HG03108 (cell line): ENCODE measurements around the gene NXPH4.

ENCODE experiments used
- ATAC-seq: cut with Tn5 transposase; IDR thresholded peaks from one replicate; pipeline ENCODE4 v1.9.1; 2021; ENCODE audit warnings: moderate library complexity; ENCODE audit not compliant: unreplicated experiment

The NXPH4 gene

DNA sequence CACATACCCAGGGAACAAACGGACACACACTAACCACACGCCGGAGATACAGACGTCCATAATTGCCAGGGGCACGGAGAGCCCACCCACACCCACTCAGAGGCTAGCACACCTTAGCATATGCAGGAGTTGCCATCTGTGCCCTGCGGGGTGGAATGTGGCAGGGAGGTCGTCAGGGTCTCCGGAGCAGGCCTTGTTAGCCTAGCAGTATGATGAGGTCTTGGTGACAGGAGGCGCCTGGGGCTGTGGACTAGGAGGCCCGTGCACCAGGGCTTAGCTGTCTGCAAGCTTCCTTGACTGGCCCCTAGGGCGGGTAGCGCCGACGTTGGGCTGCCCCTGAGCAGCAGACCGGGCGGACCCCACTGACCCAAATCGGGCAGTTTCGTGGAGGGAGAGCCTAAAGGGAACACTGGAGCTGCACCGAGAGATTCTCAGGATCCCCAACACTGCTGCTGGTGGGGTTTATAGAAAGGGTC lies 24.4 kb downstream of the NXPH4 start:
- ATAC-seq, result no peak

DNA sequence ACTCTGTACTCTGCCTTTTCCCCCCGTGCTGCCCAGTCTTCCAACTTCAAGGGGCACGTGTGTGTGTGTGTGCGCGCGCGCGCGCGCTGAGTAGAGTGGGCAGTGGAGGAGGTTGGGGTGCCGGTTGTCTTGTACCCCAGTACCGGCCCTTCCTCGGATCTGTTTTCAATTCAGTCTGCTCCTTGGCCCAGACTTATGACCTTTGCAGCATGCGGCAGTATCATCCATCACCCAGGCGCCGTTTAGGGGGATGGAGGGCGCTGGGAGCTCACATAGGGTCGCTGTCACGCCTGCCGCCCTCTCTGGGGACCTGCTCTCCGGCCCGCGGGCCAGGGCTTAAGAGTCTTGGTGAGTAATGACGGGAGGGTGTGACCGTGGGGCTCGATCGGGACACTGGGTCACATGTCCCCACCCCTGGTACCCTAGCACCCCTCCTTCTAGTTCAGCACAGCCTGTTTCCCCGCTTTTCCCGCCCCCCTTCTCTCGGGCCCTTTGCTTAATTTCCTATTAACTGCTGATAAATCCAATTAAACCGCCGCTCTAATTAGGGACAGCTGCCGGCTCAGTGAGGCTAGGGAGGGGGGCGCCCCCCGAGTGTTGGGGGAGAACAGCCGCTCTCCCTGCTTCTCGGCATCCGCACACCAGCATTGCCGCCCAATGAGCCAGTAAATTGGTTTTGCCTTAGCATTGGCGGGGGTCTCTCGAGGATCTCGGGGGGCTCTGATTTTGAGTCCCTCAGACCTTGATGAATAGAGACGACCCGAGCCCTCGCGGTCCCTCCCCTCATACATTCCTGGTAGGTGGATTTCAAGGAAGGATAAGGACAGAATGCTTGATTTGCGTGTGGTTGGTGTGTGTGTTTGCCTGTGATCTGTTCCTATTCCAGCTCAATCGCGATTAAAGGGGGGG lies 25.1 kb downstream of the NXPH4 start:
- no peak for ATAC-seq

DNA sequence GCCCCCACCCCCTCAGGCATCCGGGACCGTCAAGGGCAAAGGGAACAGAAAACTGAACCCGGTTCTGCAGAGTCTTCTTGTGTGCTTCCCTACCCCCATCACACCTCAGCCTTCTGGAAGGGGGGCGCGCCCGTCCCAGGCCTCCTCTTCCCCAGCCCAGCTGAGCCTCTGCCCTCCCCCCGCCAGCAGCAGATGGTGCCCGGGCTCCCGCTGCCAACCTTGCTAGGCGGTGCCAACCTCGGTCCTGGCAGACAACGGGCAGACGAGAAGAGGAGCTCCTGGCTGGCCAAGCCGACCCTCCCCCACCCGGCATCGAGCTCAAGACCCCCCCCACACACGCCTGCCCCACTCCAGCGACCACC lies 25.7 kb downstream of the NXPH4 start:
- ATAC-seq, result no peak

DNA sequence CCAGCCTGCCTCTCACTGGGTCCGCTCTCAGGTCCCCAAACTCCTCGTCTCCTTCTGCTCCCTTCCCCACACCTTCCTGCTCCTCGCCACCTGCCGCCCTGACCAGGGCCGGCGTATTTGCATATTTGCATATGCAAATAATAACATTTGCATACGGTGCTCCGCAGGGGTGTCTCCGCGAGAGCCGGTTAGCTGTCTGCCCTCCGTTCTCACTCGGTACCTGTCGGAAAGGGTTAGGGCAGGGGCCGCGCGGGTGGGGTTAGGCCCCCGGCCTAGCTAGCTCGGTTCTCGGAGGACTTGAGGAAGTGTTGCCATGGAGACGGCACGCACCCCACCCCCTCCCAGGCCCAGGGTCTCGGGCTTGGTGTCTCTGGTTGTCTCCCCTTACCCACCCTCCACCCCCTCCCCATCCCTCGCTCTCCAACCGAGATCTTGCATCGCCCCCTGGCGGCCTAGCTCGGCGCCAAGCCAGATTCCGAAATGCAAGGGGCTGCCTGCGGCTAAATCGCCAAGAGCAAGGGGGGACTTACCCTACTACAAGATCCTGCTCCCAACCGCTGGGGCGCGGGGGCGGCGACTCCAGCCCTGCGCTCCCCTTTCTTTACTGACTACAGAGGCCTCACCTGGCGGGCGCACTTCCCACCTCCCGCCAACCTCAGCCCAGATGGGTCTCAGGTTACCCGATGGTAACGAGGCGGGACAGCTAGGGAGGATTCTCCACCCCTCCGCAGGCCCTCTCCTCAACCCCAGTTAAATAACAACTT lies 26.3 kb downstream of the NXPH4 start:
- ATAC-seq, result no peak

DNA sequence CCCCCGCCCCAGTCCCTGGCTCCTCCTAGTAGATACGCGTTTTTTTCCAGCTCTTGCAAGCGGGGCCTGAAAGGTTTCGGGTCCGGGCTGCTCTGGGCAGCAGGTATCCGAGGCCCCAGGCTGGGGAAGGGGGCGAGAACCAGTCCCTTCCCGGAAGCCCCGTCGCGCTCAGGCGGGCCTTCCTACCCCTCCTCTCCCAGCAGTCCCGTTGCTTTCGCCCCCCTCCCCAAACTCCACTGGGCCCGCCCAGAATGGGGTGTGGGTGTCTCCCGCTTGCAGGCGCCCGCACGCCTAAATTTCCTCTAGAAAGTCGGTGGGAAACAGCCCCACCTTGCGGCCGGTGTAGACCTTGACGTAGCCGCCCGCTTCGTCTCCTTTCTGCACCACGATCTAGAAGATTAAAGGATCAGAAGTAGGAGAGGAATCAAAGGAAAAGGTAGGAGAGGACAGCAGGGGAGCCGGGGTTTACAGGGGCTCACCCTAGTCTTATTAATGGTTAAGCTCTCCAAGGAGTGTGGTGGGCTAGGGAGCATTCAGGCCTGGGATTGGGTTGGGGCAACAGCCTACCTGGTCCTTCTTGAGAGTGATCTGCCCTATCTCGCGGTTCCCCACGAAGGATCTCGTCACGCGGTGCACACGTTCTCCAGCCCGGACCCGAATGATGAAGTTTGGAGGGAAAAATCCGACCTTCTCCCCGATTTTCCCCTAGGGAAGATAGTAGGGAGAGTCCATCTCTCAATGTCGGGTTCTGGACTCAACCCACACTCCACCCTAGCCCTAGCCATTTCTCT lies 27.1 kb downstream of the NXPH4 start:
- ATAC-seq, result no peak

DNA sequence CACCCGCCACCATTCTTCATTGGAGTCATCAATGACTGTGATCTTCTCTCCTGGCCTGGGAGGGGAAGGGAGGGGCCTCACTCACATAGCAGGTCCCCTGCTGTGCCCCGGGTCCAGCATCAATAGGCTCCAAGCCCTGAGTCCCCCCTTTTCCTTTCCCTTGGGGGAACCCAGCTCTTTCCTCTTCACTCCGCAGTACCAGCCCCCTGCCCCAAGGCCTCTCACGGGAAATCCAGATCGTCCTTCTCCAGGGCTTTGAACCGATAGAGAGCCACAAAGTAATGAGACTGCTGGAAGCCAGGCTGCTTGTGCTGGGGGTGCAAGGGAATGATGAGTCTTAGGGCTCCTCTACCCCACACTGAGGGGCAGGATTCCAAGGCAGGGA lies 27.7 kb downstream of the NXPH4 start:
- no peak for ATAC-seq

DNA sequence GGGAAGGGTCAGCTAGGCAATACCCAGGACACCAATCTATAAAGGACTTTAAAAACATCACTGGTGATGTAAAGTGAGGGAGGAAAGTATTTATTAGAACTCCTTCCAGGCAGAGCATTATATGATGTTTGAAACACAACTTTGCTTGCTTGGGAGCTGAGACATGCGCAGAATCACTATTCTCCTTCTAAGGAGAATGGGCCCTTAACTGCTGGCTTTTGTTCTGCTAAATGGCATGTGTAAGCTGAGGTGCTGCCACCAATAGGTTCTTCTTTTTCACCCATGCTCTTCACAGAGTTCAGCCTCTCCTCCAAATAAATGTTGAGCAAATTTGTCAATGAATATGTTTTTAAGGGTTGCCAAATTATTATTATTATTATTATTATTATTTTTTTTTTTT lies 30.4 kb downstream of the NXPH4 start:
- ATAC-seq, result no peak

DNA sequence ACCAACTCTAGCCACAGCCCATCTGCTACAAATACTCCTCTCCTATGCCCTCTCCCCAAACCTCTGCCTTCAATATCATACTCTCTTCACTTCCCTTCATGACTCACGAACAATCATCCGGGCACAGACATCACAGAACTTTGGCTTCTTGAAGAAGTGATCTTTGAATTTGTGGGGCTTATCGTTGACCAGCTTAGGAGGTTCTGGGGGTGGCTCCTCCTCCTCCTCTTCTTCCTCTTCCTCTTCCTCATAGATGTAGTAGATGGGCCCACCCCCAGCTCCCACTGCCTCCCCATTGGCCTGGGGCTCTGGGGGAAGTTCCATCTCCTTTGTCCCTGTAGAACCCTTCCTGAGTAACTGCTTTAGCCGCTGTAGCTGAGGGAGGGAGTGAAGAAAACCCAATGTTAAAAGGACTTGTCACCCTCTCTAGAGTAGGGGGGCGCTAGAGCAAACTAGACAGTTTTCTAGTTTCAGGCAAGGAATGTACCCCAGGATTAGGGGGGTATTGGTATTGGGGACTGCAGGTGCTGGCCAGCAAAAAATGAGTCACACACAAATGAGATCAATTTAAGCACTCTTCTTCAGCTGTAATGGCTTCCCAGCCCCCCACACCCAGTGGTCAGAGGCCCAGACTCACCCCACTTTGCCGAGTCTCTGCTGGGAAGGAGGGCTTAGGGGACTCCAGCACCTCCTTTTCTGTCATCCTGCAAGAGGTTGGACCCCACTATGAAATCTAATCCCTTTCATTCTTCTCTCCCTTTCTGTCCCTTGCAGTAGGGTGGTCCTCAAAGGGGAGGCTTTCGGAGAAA lies 32.5 kb downstream of the NXPH4 start:
- ATAC-seq, result no peak

DNA sequence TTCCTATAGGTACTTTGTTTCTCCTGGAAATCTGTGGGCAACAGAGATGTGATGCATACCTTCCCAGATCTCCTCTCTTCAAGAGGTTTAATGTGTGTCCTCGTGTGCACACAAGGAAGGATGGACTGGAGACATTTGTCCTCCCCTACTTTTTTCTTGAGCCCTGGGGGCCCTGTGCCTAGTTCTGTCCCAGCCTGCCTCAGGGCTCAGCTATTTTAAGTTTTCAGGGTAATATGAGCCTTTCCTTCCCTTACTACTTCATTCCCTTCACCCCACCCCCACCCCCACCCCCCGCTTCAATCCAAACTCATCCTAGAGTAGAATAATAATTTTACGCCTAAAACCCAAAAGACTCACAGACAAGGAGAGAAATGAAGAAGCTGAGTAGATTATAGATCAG lies 33.9 kb downstream of the NXPH4 start:
- ATAC-seq, result no peak

DNA sequence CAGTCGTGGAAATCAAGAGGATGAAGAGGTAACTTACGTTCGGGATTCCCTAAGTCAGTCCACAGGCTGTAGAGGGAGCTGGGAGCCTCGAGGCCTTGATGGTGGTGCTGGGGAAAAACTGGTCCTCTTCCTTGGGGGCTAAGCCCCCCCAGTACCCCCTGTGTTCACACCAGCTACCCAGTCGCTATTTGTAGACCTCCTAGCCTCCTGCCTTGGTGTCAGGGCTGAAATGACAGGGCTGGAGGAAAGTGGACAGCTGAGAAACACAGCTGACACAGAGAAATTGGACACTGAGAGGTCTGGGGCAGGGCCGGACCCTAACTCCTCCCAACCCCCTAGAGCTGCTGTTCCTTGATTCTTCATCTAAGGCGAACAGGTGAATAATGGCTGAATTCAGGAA lies 34.4 kb downstream of the NXPH4 start, which contains the start of gene STAC3:
STAC3 (minus strand) TSS at position 232 of the 400 bp plus-strand sequence. CDS start 1,551 bp downstream, outside the sequence.
- no peak for ATAC-seq

DNA sequence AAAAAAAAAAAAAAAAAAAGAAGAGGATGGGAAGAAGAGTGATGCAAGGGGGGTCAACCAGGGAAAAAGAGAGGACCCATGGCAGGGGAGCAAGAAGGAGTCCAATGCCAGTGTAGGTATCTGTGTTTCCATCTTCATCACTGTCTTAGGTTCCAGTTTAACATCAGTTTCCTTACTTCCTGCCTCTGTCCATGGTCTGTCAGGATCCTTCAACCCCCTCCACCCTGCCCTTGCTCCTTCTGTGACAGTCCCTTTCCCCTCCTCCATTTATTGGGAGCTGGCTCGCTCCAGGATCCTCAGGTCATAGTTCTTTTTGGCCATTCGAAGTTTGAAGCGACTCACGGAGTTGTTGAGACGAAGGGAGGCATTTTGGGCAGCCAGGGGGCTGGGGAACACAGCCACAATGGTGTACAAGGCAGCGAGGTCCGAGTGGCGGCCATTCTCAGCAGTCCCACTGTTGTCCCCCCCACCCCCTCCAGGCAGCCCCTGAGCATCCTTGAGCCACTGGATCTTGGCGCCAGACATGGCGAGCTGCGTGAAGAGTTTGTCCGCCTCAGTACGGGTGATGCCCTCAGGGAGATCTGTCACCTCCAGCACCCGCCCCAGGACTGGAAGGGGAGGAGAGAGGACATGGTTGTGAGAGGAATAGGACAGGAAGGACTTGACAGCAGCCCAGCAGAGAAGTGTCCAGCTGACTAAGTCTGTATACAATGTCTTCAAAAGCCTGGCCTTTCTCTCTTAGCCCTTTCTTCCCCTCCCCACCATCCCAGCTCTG lies 38.1 kb downstream of the NXPH4 start:
- no peak for ATAC-seq

DNA sequence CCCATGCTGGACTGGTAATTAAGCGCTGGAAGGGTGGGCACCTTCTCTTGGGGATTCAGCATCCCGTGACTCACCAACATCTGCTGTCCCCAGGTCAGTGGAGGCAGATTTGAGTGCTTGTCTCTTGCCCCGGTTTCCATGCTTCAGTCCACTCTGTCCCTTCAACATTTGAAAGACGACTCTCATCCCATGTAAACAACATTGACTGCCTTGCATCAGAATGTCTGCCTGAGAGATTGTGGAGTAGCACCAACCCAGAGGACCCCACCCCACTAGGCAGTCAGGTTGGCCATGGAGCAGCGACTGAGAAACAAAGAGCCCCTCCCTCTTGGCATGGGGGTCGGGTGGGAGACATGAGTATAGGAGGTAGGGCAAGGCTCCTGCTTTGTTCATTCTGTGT lies 39.3 kb downstream of the NXPH4 start:
- no peak for ATAC-seq

DNA sequence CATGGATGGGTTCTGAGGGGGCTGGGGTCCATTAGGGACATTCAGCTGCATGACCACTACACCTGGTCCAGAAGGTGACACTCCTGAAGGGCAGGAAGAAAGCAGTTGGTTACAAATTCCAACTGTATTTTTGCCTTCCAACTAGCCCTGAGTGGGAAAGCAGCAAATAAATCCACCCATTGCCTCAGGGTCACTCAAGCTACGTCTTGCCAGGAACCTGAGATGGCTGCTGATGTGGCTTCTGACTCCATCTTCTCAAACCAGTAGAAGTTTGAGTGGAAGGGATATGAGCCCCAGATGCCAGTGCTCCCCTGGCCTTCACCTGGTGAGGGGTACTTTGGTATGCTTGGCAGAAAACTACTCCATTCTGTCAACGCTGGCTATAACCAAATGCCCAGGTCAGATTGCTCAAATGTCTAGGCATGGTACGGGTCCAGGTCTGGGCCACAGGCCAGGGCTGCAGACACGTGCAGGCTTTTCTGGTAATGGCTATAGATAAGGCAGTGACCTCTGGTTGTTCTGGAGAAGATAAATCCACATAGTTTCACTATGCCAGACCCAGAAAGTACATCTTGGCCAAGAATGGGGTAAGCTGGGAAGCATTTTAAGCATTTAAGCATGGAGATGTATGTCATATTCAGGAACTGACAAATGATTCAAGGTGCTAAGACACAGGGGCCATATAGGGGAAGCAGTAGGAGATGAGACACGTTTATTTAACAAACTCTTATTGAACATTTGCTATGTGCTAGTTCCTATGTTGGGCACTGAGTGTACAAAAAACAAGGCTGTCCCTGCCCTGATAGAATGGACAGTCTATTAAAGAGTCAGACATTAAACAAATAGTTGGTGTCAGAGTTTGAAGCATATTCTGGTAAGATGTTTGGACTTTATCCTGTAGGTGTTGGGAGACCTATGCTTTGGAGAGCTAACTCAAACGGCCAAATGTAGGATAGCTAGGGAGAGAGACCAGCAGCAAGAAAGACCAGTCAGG lies 42.7 kb downstream of the NXPH4 start:
- no peak for ATAC-seq

DNA sequence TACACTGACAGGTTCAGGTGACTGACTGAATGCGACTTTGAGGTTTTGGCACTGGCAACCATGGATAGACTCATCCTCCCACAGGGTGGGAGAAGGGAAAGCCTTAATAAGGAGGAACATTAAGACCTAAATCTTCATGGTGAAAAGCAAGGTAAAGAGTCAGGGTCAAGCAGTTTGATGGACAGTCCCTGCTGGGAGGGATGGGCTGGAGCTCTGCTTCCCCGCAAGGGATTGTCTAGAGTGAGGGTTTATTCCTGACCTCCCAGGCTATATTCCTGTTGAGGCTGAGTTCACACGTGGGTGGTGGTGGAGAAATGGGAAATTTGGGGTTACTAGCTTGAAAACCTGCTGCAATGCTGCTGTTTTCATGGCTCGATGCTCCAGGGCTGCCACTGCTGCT lies 43.8 kb downstream of the NXPH4 start:
- ATAC-seq, result no peak

DNA sequence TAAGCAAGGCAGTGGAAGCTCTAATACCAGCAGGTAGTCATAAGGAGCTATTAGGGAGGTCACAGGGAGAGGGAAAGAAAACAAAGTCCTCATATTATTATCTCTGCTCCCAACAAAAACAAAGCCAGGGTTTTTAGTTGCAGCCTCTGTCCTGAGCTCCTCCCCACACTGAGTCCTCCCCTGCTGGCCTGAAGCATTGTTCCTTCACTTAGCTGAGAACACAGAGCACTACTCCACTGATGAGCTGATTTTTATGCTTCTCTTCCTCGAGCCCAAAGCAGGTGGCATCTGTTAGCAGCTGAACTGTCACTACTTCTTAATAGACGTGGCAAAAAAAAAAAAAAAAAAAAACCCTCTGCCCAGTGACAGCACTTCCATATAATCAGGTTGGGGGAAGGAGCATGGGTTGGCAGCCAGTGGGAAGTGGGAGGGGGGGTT lies 44.9 kb downstream of the NXPH4 start:
- ATAC-seq, result no peak

DNA sequence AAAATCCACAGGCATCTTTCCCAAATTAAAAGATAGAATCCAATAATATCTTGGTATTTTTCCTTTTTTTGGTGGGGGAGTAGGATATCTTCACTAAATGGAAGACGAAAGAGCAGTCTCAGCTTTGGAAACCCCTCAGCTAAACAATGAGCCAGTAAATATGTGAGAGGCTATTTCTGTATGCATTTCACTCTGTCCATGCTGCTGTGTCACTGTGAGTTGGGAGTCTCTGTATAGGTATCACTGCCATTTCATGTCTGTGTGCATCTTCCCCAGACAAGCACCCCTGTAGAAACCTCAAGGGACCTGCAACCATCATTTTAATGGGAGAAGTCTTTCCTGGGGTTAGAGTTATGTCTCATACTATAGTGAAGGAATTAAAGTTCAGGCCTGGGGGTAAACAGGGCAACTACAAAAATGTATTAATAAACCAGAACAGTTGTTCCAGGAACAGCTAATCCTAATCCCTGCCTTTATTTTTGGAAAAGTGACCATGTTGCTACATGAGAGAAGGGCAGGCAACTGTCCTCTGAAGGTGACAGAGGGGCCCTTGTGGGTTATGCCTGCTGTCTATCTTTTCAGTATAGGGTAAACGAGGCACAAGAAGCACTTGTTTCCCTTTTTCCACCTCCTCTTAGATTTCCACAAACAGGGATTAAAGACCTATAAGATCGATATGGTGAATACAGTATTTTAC lies 45.7 kb downstream of the NXPH4 start:
- no peak for ATAC-seq

DNA sequence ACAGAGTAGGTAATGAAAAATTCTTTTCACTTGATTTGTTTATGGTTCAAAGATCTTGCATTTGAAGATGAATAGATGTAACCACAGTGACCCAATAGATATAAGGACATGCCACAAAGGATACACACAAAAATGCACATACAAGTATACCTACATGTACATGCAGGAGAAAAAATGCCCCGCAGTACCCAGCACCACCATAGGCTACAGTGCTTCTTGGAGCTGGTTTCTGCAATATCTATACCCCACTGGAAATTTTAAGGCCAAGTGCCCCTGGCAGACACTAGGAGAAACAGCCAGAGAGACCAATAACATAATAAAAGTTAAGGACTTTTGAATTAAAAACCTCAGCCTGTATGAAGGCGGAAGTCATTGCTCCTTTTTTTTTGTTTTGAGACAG lies 46.5 kb downstream of the NXPH4 start:
- no peak for ATAC-seq

DNA sequence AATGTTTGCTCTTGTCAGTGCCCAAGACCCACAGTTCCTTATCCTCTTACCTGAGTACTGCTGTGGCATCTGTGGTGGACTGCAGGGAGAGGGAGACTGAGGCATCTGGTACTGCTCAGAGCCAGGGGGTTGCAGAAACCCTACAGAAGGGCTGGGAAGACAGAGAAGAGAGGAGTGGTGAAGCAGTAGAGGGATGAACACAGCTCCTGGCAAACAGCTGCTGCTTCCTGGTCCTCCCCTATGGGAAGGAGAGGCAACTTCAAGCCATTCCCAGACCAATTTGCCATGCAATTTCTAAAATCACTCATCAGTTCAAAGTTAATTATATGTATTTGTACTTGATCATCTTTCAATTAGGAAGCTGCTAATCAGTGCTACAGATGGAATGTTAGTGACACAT lies 50.1 kb downstream of the NXPH4 start:
- ATAC-seq, result no peak
